SH-SY5Y (cell line): ENCODE results near the gene CCDC74A.
"Not testable (repeated sequence)": the region's sequence is repeated elsewhere in the genome, so short reads cannot be mapped to it uniquely, and the experiment has no call there.

ENCODE experiments used
- GATA2 ChIP-seq: IDR thresholded peaks from 2 replicates; pipeline ENCODE4 v1.6.1; 2011; ENCODE audit warnings: mild to moderate bottlenecking, low read depth, low read length
- GATA3 ChIP-seq: IDR thresholded peaks from 2 replicates; pipeline ENCODE4 v1.6.1; 2011; ENCODE audit warnings: low read depth, mild to moderate bottlenecking, low read length, moderate library complexity

Gene CCDC74A

DNA sequence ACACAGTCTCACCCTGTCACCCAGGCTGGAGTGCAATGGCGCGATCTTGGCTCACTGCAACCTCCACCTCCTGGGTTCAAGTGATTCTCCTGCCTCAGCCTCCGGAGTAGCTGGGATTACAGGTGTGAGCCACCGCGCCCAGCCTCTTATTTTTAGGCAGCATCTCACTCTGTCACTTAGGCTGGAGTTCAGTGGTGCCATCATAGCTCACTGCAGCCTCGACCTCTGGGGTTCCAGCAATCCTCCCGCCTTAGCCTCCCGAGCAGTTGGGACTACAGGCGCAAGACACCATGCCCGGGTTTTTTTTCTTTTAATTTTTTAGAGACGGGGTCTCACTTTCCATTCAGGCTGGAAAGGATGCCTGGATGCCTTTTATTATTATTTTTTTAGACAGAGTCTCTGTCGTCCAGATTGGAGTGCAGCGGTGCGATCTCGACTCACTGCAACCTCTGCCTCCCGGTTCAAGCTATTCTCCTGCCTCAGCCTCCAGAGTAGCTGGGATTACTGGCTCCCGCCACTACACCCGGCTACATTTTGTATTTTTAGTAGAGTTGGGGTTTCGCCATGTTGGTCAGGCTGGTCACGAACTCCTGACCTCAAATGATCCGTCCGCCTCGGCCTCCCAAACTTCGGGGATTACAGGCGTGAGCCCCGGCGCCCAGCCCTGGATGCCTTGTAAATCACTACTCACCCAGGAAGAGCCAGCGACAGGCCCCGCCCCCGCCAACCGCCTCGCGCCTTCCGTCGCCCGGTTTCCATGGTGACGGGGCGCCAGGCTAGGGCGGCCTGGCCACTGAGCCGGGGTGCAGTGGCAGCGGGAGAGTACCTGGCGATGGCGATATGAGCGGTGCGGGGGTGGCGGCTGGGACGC lies at the start of gene CCDC74A:
Gene CCDC74A, plus strand, starts transcription at position 758 of the 871 bp plus-strand sequence. Its CDS starts 83 bp downstream, at position 841.
- not testable (repeated sequence) for TF ChIP-seq GATA2, GATA3

DNA sequence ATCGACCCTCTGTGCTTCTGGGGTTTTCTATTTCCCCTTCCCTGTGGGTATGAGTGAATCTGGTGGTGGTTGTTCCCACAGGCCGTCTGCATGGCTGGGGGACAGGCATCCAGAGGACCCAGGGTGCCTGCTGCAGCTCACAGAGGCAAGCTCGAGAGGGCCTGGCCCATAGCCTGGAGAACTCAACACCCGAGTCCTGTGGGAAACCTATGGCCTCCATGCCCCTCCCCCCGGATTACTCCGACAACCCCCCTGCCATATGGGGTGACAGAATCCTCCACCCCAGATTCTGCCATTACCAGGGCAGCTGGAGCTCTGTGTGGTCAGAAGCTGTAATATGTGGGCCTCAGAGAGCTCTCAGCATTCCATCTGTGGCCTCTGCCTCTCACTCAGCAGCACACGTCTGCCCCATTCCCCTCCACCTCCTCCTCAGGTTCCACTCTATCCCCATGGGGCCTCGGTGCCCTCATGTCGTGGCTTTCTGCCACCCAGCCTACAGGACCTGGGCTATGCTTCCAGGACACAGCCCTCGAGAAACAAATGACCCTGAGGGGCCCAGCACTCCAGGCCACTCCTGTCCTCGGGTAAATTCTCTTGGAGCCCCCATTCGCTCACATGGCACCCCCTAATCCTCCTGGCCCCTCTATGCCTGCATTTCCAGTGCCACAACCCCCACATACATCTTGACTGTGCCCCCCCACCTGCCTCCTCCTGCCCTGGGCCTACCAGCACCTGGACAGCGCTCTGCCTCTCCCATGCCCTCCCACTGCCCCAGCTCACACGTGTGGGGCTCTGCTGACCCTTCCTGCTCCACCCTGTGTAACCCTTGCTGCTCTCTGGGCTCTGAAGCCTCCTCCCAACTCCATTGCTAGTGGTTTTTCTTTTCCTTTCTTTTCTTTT lies 39.1 kb upstream of the CCDC74A start:
- TF ChIP-seq GATA2, result no peak
- TF ChIP-seq GATA3, result no peak

DNA sequence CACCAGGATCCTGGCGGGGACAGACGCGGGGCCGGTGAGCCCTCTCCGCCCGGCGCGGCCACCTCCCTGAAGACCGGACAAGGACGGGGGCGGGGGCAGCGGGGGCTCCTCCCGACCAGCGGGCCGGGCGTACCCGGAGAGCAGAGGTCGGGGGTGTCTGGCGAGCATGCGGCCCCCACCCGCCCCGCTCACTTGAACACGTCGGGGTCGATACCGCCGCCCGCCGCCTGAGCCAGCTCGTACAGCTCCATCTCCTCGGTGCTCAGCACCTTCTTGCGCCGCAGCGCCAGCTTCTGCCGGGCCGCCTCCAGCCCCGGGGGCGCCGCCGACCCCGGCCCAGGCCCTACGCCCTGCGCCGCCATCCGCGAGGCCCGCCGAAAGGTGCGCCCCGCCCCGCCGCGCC lies 35.7 kb upstream of the CCDC74A start, which contains the start of gene MZT2A:
Gene MZT2A, minus strand, starts transcription at position 383 of the 403 bp plus-strand sequence. Its CDS starts 21 bp downstream, at position 362.
- TF ChIP-seq GATA3, GATA2: not testable (repeated sequence)

DNA sequence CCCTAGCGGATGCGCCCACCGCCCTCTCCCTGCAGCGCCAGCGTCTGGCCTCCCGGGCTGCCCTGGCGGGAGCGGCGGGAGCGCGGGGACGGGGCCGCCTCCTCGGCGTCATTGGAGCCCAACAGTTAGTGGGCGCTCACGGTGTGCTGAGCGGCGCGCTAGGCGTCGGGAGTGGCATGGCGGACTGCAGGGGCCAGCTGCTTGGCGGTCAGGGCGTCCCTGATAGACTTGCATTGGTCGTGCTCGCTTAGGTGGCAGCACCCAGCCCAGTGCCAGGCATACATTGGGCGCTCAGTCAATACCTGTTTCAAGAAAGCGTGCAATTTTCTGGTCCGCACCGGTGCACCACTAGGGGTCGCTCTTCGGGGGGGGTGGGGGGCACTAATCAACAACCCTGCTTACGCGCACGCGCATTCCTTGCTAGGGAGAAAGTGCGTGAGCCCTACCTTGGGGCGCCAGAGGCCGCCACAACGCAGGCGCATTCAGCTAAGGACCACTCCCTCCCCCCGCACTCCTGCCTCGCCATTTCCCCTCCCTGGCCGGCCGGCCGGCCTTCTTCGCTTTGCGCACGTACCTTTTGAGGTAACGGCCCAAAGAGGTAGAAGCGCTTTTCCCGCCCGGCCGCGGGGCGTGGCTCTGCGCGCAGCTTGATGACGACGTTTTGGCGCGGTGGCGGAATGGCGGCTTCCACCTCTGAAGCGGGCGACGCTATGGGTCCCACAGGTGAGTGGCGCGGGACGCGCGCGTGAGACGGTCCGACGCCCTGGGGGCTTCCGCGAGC lies 35.1 kb upstream of the CCDC74A start:
- no peak for TF ChIP-seq GATA2
- TF ChIP-seq GATA3, result no peak

DNA sequence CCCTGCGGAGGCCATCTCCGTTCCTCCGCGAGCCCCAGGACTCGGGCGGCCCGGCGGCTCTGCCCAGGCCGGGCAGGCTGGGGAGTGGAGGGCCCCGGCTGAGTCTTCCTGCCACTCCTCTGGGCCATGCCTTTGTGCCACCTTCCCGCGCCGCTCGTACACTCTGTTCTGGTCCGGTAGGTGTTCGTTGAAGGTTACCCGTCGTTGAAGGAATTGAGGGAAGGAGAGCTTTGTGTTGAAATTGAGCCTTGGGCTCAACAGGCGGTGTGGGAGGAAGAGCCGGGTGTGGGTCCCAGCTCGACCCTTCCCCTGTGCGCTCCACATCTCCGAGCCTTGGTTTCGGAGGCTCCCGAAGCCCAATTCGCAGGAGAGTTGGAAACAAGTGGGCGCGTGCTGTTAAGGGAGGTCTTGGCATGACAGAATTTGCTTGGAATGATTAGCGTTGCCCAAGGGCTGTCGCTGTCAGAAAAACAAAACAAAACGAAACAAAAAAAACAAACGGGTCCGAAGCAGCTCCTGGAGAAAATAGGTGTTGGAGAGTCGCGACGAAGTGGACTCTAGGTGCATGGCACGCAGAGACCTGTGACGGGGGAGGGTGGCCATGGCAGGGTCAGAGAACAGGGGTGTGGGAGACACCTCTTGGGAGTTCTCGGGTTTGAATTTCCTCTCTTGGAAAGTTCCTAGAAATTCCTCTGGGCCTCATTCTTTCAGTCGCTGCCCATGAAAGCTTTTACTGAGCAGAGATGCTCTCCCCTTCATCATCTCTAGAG lies 34.3 kb upstream of the CCDC74A start:
- TF ChIP-seq GATA2 (no peak), GATA3 (no peak)

DNA sequence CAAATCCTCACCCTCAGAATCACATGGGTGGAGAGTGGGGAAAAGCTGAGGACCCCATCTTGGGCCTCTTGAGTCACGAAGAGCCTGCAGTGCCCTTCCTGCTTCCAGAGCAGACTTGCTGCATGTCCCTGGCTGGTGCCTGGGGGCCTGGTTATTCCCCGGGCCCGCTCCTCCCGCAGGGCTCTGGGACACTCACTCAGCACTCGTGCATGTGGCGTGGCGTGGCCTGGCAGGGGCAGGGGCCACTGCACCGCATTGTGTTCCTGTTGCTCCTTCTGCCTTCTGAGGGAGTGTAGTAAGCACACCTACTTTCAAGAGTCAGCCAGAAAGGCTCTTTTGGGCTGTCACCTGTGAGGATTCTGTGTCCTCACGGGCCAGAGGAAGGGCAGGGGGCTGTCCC lies 18.1 kb upstream of the CCDC74A start:
- TF ChIP-seq GATA2 (no peak), GATA3 (no peak)

DNA sequence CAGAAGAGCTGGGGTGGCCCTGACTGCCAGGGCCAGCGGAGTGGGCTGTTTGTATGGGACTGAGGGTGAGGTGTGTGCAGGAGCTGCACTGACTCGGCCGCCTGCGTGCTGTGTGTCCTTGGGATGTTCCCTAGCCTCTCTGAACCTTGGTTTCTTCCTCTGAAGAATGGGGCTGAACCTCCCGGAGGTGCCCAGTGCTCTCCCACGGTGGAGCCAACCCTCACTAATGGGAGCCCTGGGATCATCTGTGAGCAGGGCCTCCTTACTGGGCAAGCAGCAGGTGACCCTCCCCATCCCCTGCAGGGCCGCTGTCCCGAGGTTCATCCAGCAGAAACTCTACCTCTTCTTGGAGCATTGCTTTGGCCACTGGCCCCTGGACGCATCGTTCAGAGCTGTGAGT lies 11.7 kb upstream of the CCDC74A start:
- no peak for TF ChIP-seq GATA3
- no peak for TF ChIP-seq GATA2

DNA sequence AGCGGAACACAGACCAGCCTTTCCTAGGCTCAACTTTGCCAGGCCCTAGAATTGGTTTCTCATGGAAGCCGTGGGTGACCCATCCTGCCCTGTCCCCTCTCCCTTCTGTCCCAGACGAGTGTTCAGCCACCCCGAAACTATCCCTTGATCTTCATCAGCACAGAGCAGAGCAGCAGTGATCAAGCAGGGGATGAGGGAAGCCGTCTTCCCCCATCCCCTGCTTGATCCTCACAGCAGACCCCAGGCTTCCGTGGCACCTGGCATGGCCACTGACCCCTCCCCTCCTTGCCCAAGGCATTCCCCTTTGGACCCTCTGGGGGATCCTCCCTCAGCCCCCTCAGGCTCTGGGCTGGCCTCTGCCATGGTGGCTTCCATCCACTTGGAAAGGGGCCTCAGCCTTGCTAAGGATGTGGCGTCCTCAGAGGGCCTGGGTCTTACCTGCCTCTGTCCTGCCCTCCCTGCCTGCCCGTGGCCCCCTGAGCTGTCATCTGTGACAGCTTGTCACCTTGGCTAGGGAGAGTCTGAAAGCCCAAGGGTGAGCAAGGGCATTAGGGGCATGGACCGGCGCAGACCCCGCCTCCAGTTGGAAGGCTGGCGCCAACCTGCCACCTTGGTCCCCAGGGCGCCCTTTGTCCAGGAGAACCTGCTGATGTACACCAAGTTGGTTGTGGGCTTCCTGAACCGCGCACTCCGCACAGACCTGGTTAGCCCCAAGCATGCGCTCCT lies 10.4 kb upstream of the CCDC74A start:
- TF ChIP-seq GATA3 (no peak), GATA2 (no peak)

DNA sequence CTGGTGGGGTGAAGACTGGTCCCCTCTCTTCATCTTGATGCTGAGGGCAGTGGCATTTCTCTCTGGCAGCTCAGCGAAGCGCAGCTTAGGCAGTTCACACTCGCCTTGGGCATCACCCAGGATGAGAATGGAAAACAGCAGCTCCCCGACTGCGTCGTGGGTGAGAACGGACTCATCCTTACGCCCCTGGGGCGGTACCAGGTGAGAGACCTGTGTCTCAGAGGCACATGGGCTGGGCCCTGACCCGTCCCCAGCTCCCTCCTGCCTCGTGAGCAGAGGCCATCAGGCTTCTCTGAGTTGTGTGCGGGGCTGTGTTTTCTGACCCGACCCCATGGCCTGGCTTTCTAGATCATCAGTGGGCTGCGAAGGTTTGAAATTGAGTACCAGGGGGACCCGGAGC lies 8.2 kb upstream of the CCDC74A start:
- TF ChIP-seq GATA2 (no peak), GATA3 (no peak)

DNA sequence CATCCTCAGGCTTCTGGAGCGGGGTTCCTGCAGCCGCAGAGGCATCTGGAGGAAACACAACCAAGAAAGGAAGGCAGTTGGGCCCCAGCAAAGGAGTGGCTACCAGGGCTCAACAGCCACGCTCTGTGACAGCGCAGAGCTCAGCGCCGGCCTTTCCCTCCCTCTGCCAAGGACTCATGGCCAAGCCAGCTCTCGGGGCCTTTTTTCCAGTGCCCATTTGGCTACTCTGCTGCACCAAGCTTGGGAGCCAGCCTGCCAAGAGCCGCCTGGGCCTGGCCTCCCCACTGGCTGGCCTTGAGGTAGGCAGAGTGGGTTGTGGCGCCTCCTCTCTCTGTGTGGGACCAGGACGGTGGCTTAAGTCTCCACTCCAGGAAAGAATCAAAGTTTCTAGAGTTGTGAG lies 7.2 kb upstream of the CCDC74A start:
- no peak for TF ChIP-seq GATA2
- TF ChIP-seq GATA3, result no peak

DNA sequence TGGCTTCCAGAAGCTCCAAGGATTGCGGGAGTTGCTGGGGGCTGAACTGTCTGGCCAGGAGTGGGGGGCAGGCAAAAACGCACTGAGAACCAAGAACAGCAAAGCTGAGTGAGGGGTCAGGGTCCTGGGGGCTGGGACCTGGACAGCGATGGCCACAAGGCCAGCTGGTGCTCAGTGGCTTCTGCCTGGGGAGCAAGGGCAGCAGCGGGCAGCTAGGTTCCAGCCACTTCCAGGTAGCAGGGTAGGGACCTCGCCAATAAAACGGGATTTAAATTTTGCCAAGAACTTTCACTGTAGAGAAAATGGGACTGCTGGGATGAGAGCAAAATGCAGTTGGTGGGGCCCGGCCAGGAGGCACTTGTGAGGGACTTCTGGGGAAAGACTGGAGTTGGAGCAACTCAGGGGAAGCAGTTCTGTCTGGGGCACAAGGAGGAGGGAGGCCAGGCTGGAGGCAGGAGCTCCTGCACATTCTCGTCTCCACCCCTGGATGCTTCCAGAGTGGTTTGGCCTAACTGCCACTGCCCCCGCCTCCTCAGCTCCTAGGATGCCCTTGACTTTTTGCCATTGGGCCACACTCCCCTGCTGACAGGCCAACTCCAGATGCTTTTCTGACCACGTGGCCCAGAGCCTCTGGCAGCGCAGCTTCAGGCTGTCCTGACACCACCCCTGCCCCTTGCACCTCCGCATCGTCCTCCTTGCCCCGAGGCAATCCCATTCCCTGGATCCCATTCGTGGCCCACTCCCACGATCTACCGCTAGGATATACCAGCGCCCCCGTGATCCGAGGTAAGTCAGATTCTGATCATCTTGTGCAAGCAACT lies 5.5 kb upstream of the CCDC74A start:
- TF ChIP-seq GATA3 (no peak), GATA2 (no peak)
